CMK (cell line): ENCODE results near the gene FOXK2.
A peak's percentile ranks its signal among the peaks of the same experiment; 100 is the strongest.

Source experiments
- DNase-seq: peaks from one replicate; pipeline ENCODE4 v3.0.0-alpha.2; 2010; ENCODE audit warnings: low read depth

FOXK2 gene

DNA sequence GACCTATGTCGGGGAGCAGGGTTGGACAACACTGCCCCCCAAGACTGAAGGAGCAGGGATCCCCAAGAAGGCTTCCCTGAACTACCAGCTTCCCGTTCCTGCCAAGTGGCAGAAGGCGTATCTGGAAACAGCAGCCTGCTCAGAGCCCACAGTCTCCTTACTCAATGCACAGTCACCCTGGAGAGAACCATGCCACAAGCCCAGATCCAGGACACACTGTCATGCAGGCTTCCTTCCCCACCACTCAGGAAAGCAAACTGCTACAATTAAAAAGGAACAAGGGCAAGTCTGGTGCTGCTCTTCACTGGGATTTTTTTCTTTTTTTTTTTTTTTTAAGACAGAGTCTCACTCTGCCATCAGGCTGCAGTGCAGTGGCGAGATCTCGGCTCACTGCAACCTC, 120.5 kb downstream of the FOXK2 start:
- no peak for DNase-seq

- DNase-seq, result no peak
Measured at GRCh38 chr17:82642022-82642421, 122.5 kb downstream of the FOXK2 start.

GRCh38 chr17:82644148-82644547, 124.6 kb downstream of the FOXK2 start:
- DNase-seq, result no peak

GRCh38 chr17:82645516-82645915, 126.0 kb downstream of the FOXK2 start:
- DNase-seq, result no peak

- DNase-seq, result peak; percentile 25
Measured at GRCh38 chr17:82647593-82648164, 128.1 kb downstream of the FOXK2 start.

- DNase-seq, result peak; percentile 90
Measured at GRCh38 chr17:82648165-82648668, 128.7 kb downstream of the FOXK2 start, which contains the start of gene WDR45B. Gene WDR45B, minus strand, starts transcription at chr17:82648444. Its CDS starts 104 bp downstream, at chr17:82648340.

GRCh38 chr17:82648742-82649331, 129.3 kb downstream of the FOXK2 start:
- peak; percentile 65 for DNase-seq

DNA sequence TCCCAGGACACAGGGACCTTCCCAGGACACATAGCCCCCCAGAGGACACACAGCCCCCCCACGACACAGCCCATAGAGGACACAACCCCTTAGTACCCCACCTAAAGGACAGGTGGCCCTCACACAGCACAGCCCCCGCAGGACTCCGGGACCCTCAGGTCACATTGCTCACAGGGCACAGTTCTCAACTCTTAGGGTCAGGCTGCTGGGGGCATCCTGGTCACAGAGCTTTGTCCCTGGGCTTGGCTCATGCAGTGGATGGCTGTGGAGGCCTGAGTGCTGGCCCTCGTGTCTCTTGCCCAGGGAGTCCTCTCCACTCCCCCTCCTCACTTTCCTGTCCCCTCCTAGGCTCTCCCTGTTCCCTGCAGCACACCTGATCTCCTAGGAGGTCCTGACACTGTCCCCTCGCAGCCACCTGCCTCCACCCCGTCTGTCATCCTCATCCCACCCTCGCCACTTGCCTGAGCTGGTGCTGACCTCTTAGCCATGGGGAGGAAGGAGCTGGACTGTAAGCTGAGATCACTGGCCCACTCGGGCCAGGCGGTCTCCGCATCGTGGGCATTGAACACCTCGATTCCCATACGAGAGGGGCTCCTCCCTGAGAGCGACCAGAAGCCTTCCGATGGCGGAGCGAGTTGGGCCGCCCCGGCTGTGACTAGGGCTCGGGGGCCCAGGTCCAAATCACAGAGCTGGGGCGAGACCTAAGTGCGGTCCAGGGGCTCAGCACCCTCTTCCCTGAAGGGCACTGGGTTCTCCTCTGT, 130.1 kb downstream of the FOXK2 start:
- no peak for DNase-seq

DNA sequence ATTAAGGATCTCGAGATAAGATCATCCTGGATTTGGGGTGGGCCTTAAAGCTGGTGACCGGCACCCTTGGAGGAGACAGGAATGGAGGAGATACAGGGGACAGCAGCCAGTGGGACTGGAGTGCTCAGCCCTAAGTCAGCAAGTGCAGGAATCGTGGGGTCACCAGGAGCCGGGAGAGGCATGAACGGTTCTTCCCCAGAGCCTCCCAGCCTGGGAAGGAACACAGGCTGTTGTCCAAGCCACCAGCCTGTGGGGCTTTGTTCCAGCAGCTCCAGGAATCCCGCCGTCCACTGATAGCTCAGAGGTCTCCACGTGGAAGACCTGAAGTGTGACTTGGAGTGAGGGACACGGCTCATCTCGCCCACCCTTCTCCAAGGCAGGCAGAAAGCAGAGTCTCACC, 131.2 kb downstream of the FOXK2 start:
- DNase-seq, result no peak

DNA sequence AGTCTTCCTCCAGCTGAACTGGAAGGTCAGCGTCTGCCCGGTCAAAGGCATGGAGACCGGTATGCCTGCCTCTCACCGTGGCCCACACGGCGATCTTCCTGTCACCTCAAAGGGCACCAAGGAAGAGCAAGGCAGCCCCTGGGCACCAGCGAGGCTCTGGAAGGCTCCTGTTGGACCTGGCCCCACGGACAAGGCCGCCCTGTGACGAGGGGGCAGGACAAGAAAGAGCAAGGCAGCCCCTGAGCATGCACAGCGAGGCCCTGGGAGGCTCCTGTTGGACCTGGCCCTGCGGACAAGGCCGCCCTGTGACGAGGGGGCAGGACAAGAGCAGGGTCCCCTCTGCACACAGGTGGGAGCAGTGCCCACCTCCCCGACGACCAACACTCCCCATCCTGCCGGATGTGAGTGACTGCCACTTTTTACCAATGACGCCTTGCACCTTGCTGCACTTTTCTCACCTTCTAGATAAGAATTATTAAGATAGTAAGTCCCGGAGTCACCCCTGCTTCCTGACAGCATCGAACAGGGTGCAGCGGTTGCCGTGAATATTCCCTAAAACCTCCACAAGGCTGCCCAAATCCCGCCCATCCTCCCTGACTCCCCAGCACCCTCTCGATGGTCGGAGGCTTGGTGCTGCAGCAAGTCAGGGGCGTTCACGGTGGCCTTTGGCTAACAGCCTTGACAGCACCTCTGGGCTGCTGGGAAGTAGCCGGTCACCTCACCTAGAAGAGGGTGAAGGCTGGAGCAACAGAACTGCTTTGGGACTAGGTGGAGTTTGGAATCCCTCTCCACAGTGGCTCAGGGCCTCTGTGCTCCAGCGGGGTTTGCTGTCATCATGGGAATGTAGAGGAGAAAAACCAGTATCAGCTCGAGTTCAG, 134.4 kb downstream of the FOXK2 start:
- no peak for DNase-seq
